K562 (cell line): Measurements from ENCODE around the gene SMIM17. TPM values are rescaled to one million over a fixed set of nuclear protein-coding genes. Genes with fewer than 3 reads are reported as not detected.
A peak's percentile ranks its signal among the peaks of the same experiment; 100 is the strongest.

Source experiments
- ATAC-seq: fragments of 200-7000 bp; cut with Tn5 transposase; 3 replicates; pipeline ENCODE4 v1.9.1; 2020; ENCODE audit warnings: moderate library complexity
- BruUV-seq: library from RNA; stranded (reverse); fragments of 400-500 nt; replicated peaks from 2 replicates; lab custom pipeline; 2021; lab: Mats Ljungman, UMichigan
- CTCF ChIA-PET: fragments of 300-600 bp; formaldehyde crosslinking; extraction: SDS; loops from one replicate; lab custom pipeline; 2021; ENCODE audit warnings: low intra/inter-chr PET ratio; lab: Yijun Ruan, JAX
- POLR2A ChIA-PET: fragments of 300-600, 350-650 bp; sonication (Branson Sonifier 250); formaldehyde crosslinking; extraction: SDS; loops from one replicate; lab custom pipeline; 2021; ENCODE audit warnings: antibody characterized with exemption, inconsistent platforms; lab: Yijun Ruan, JAX
- DNase-seq, 4 experiments: peaks; one replicate each; pipeline versions ENCODE4 v3.0.0 to v3.0.0-alpha.2; 2011 to 2018; ENCODE audit warnings: low spot score in 3 of 4, mixed read lengths in 3 of 4; ENCODE audit errors: extremely low read depth in 1 of 4
- FAIRE-seq: peaks from 2 replicates; lab custom pipeline; 2011; peaks lifted over from hg19 to GRCh38; lab: Jason Lieb, UNC
- H2AFZ ChIP-seq: 2 replicates; pipeline ENCODE4 v1.6.0; 2011; ENCODE audit warnings: low read depth, low read length, control low read depth, inconsistent platforms
- H3K27ac ChIP-seq: fragments of 200-600 bp; 3 replicates; pipeline ENCODE4 v1.8.0; 2011; ENCODE audit warnings: low read depth, mild to moderate bottlenecking, control low read depth, inconsistent platforms, low read length, moderate library complexity, mixed read lengths; ENCODE audit errors: extremely low read depth
- H3K27me3 ChIP-seq, 2 experiments: fragments of 300-600 bp in 1 of 2; 2 replicates in 1 of 2; 3 replicates in 1 of 2; pipeline versions ENCODE4 v1.6.0 to v1.8.0; 2011; ENCODE audit warnings: inconsistent platforms in 2 of 2, low read length in 2 of 2, mild to moderate bottlenecking in 1 of 2, mixed read lengths in 1 of 2, moderate library complexity in 1 of 2; ENCODE audit not compliant: control insufficient read depth in 2 of 2, insufficient read depth in 2 of 2
- H3K36me3 ChIP-seq: fragments of 300-600 bp; 3 replicates; pipeline ENCODE4 v1.8.0; 2011; ENCODE audit warnings: mild to moderate bottlenecking, low read length, inconsistent platforms; ENCODE audit not compliant: control insufficient read depth, insufficient read depth
- H3K4me1 ChIP-seq, 2 experiments: fragments of 200-600 bp in 1 of 2; replicated peaks in 1 of 2; 2 replicates in 1 of 2; 3 replicates in 1 of 2; pipeline versions ENCODE4 v1.5.1 to v1.8.0; 2011; ENCODE audit warnings: inconsistent platforms in 2 of 2, low read length in 2 of 2, mild to moderate bottlenecking in 1 of 2, mixed read lengths in 1 of 2, moderate library complexity in 1 of 2; ENCODE audit not compliant: control insufficient read depth in 2 of 2, insufficient read depth in 2 of 2
- H3K4me2 ChIP-seq: 2 replicates; pipeline ENCODE4 v1.6.1; 2011; ENCODE audit warnings: low read length, control low read depth, inconsistent platforms, mixed read lengths; ENCODE audit not compliant: insufficient read depth
- H3K4me3 ChIP-seq: fragments of 200-600 bp; sonication (generic), shearing (Covaris generic); 2 replicates; pipeline ENCODE4 v1.5.1; 2016; ENCODE audit warnings: control low read depth, inconsistent platforms
- H3K79me2 ChIP-seq: fragments of 200-600 bp; 3 replicates; pipeline ENCODE4 v1.8.0; 2011; ENCODE audit warnings: low read length, inconsistent platforms; ENCODE audit not compliant: control insufficient read depth, insufficient read depth
- H3K9ac ChIP-seq, 2 experiments: 2 replicates each; pipeline versions ENCODE4 v1.6.0 to v1.6.1; 2011; ENCODE audit warnings: low read depth in 2 of 2, low read length in 2 of 2, control low read depth in 1 of 2, inconsistent platforms in 1 of 2, mild to moderate bottlenecking in 1 of 2, mixed read lengths in 1 of 2; ENCODE audit not compliant: insufficient read depth in 1 of 2
- H3K9me1 ChIP-seq: one replicate; pipeline ENCODE4 v1.6.0; 2011; ENCODE audit warnings: inconsistent platforms, mild to moderate bottlenecking, low read length, moderate library complexity; ENCODE audit not compliant: control insufficient read depth, insufficient read depth
- H3K9me3 ChIP-seq: replicated peaks from 2 replicates; pipeline ENCODE4 v1.5.1; 2011; ENCODE audit warnings: low read depth, low read length, inconsistent platforms; ENCODE audit not compliant: control insufficient read depth, insufficient read depth
- H4K20me1 ChIP-seq: replicated peaks from 2 replicates; pipeline ENCODE4 v1.6.1; 2011; ENCODE audit warnings: low read length, inconsistent platforms, mixed read lengths; ENCODE audit not compliant: control insufficient read depth, insufficient read depth
- CBFA2T2 ChIP-seq: fragments of 450-650 bp; conservative IDR thresholded peaks from 2 replicates; pipeline ENCODE4 v1.6.1; 2017; ENCODE audit warnings: mild to moderate bottlenecking
- CHD2 ChIP-seq: IDR thresholded peaks from 2 replicates; pipeline ENCODE4 v1.6.1; 2011; ENCODE audit warnings: low read depth, low read length
- CREB1 ChIP-seq, 2 experiments: sonication (generic) in 1 of 2; formaldehyde crosslinking in 1 of 2; IDR thresholded peaks; 2 replicates each; pipeline versions ENCODE4 v1.6.1 to v1.8.0; 2012 to 2022; ENCODE audit warnings: inconsistent platforms in 1 of 2, mild to moderate bottlenecking in 1 of 2, missing genetic modification reagents in 1 of 2, moderate library complexity in 1 of 2
- E2F8 ChIP-seq: fragments of 450-650 bp; IDR thresholded peaks from 2 replicates; pipeline ENCODE4 v1.7.1; 2018; ENCODE audit warnings: mild to moderate bottlenecking, low read depth; ENCODE audit not compliant: partially characterized antibody
- HDAC2 ChIP-seq: fragments of 450-650 bp; IDR thresholded peaks from 2 replicates; pipeline ENCODE4 v1.6.1; 2016; ENCODE audit warnings: mild to moderate bottlenecking
- MBD2 ChIP-seq: sonication (generic); IDR thresholded peaks from 2 replicates; pipeline ENCODE4 v1.6.1; 2016; ENCODE audit warnings: low read depth, borderline replicate concordance
- SREBF1 ChIP-seq: fragments of 150-350 bp; IDR thresholded peaks from 2 replicates; pipeline ENCODE4 v1.6.1; 2014; ENCODE audit warnings: antibody characterized with exemption, low read depth, low read length, borderline replicate concordance
- ZKSCAN1 ChIP-seq: fragments of 150-350 bp; IDR thresholded peaks from 2 replicates; pipeline ENCODE4 v1.6.1; 2016; ENCODE audit warnings: low read depth, low read length
- ZNF766 ChIP-seq: fragments of 200-800 bp; sonication (Bioruptor generic); conservative IDR thresholded peaks from 2 replicates; pipeline ENCODE4 v1.6.1; 2016; ENCODE audit warnings: missing genetic modification characterization, missing compliant biosample characterization
- WGBS: fragments of 100-300 bp; shearing (Covaris generic); methylation state at CpG from one replicate; pipeline ENCODE4 v1.1.6; 2016; ENCODE audit warnings: low coverage, mixed read lengths; ENCODE audit not compliant: insufficient coverage; ENCODE audit errors: missing lambda C conversion rate; 5-methylcytosine and 5-hydroxymethylcytosine counted together
- in situ Hi-C: fragments of 300-500 bp; cut with MboI; formaldehyde crosslinking; loops from 4 replicates; pipeline ENCODE4 v1.15.0; 2018; ENCODE audit warnings: inconsistent platforms, mixed read lengths
- intact Hi-C: fragments of 100-400 bp; cut with micrococcal nuclease; formaldehyde crosslinking; loops from 2 replicates; pipeline ENCODE4 v1.14.2; 2022
- polyA plus RNA-seq, 8 experiments: library from polyadenylated mRNA; depleted of rRNA in 4 of 8; stranded (reverse) in 5 of 8; unstranded in 3 of 8; fragments of >200 nt; fragmentation: Nextera tagmentation in 2 of 8; fragmentation: Illumina TruSeq in 1 of 8; extraction: Ambion mirVana in 2 of 8; extraction: Trizol in 1 of 8; gene quantifications; 2 replicates each; pipeline versions ENCODE4 v1.2.1 to v1.2.3, GENCODE V29; 2011 to 2014; ENCODE audit warnings: inconsistent platforms in 1 of 8, missing spikeins in 1 of 8
- total RNA-seq, 7 experiments: library from RNA; depleted of rRNA in 6 of 7; stranded (reverse); fragments of >200 nt in 6 of 7; fragmentation: Illumina TruSeq in 2 of 7; extraction: Trizol in 2 of 7; gene quantifications; 2 replicates each; pipeline versions ENCODE4 v1.2.1 to v1.2.3, GENCODE V29; 2011 to 2021; ENCODE audit warnings: low replicate concordance in 1 of 7
- TF ChIP-seq, protein P1 (sequence below): fragments of 250-450 bp; sonication (Bioruptor Pico); IDR thresholded peaks from 2 replicates; pipeline ENCODE4 v1.9.0; 2021; ENCODE audit warnings: mild to moderate bottlenecking, inconsistent platforms

The SMIM17 gene
- total and polyA plus RNA-seq, 9 of the 15 experiments (the other 6 are each of a cell fraction or from before 2014, with no cell fraction given) = not detected

DNA sequence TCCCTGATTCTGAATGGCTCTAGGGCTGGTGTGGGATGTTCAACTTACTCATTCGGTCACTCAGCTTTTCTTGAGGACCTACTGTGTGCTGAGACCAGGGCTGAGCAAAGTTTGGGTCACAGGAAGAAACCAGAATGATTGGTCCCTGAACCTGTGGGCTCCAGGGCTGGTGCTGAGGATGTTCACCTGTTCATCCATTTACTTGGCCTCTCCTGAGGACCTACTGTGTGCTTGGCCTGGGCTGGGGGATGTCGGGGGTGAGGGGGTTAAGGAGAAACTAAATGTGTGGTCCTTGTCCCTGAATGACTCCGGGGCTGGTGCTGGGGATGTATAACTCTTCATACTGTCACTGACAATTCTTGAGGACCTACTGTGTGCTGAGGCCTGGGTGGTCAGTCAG lies 18.3 kb downstream of the SMIM17 start:
- no peak overlapping the region for H3K27ac ChIP-seq
- no peaks in the 10 kb centered on the region for H3K27me3 ChIP-seq
- no peak for FAIRE-seq
- no peaks in the 10 kb centered on the region for H3K9me1 ChIP-seq
- BruUV-seq = no TSS peak
- no peak overlapping the region for H3K4me2 ChIP-seq
- H3K9ac ChIP-seq = no peak overlapping the region
- POLR2A ChIA-PET = no interaction called here
- no peak for ATAC-seq
- in situ Hi-C loops (no loop called here), intact Hi-C loops (no loop called here)
- 0% methylated on average over 3 of the region's 3 CpGs for WGBS
- H3K79me2 ChIP-seq = no peaks in the 10 kb centered on the region
- CTCF ChIA-PET = no interaction called here
- H4K20me1 ChIP-seq = no peaks in the 10 kb centered on the region
- TF ChIP-seq CREB1 (IDR thresholded peaks at IDR 0.05) = no peak
- TF ChIP-seq CREB1 (CRISPR knock-in tag; IDR thresholded peaks at IDR 0.05) = no peak
- peak; percentile 77 for TF ChIP-seq ZKSCAN1
- no peaks in the 10 kb centered on the region for H3K9me3 ChIP-seq
- no peaks in the 10 kb centered on the region for H3K4me1 ChIP-seq
- H3K36me3 ChIP-seq = no peaks in the 10 kb centered on the region
- no peak for DNase-seq
- no peak overlapping the region for H3K4me3 ChIP-seq
- H2AFZ ChIP-seq = no peak overlapping the region

DNA sequence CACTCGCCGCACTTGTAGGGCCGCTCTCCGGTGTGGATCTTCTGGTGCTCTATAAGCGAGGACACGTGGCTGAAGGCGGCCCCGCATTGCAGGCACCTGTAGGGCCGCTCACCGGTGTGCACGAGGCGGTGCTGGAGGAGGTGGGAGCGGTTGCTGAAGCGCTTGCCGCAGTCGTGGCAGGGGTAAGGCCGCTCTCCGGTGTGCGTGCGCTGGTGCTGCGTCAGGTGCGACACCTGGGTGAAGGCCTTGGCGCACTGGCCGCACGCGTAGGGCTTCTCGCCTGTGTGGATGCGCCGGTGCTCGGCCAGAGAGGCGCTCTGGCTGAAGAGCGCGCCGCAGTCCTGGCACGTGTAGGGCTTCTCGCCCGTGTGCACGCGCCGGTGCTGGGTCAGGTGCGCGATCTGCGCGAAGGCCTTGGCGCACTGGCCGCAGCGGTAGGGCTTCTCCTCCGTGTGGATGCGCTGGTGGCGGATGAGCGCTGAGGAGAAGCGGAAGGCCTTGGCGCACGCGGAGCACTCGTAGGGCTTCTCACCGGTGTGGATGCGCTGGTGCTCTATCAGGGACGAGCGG lies 21.1 kb downstream of the SMIM17 start:
- in situ Hi-C loops = no loop called here
- POLR2A ChIA-PET = no interaction called here
- intact Hi-C loops = no loop called here

More for the DNA sequence above, 21.1 kb downstream of the SMIM17 start:
- no peaks in the 10 kb centered on the region for H3K79me2 ChIP-seq
- DNase-seq (no peak), ATAC-seq (no peak), FAIRE-seq (no peak)
- no peaks in the 10 kb centered on the region for H3K27me3 ChIP-seq
- H3K9me3 ChIP-seq = no peaks in the 10 kb centered on the region; the same call in 1 of the 2 replicates
- H3K36me3 ChIP-seq = no peaks in the 10 kb centered on the region
- no peak overlapping the region for H3K27ac ChIP-seq
- H3K4me2 ChIP-seq = no peak overlapping the region
- no peaks in the 10 kb centered on the region for H3K9me1 ChIP-seq
- TF ChIP-seq E2F8 = no peak
- TF ChIP-seq MBD2 = no peak
- no peak for TF ChIP-seq HDAC2
- TF ChIP-seq, protein P1, sequence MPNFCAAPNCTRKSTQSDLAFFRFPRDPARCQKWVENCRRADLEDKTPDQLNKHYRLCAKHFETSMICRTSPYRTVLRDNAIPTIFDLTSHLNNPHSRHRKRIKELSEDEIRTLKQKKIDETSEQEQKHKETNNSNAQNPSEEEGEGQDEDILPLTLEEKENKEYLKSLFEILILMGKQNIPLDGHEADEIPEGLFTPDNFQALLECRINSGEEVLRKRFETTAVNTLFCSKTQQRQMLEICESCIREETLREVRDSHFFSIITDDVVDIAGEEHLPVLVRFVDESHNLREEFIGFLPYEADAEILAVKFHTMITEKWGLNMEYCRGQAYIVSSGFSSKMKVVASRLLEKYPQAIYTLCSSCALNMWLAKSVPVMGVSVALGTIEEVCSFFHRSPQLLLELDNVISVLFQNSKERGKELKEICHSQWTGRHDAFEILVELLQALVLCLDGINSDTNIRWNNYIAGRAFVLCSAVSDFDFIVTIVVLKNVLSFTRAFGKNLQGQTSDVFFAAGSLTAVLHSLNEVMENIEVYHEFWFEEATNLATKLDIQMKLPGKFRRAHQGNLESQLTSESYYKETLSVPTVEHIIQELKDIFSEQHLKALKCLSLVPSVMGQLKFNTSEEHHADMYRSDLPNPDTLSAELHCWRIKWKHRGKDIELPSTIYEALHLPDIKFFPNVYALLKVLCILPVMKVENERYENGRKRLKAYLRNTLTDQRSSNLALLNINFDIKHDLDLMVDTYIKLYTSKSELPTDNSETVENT (CRISPR knock-in tag) = no peak
- TF ChIP-seq SREBF1 = no peak
- TF ChIP-seq ZNF766 (CRISPR knock-in tag) = no peak
- TF ChIP-seq CBFA2T2 = no peak
- TF ChIP-seq CHD2 = no peak
- H4K20me1 ChIP-seq = no peaks in the 10 kb centered on the region
- no peak overlapping the region for H2AFZ ChIP-seq
- no peak overlapping the region for H3K4me3 ChIP-seq
- BruUV-seq = no TSS peak
- CTCF ChIA-PET = no interaction called here
- WGBS = 32% methylated on average over 42 of the region's 60 CpGs
- no peak overlapping the region for H3K9ac ChIP-seq
- no peaks in the 10 kb centered on the region for H3K4me1 ChIP-seq
